HUES64 (cell line): ENCODE data around the gene VCAN.

ENCODE experiments used
- H3K27ac ChIP-seq: 2 replicates; pipeline ENCODE4 v1.7.0; 2013; ENCODE audit warnings: low read depth, low read length, inconsistent platforms
- H3K27me3 ChIP-seq: 2 replicates; pipeline ENCODE4 v1.6.1; 2013; ENCODE audit warnings: mild to moderate bottlenecking, low read length; ENCODE audit not compliant: insufficient read depth
- H3K36me3 ChIP-seq: 2 replicates; pipeline ENCODE4 v1.6.1; 2013; ENCODE audit warnings: mild to moderate bottlenecking, low read length; ENCODE audit not compliant: insufficient read depth
- H3K4me1 ChIP-seq: 2 replicates; pipeline ENCODE4 v1.6.1; 2013; ENCODE audit warnings: mild to moderate bottlenecking, low read length, moderate library complexity; ENCODE audit not compliant: insufficient read depth
- H3K4me3 ChIP-seq: 2 replicates; pipeline ENCODE4 v1.5.1; 2013; ENCODE audit warnings: mild to moderate bottlenecking, low read length, moderate library complexity
- H3K9ac ChIP-seq: 2 replicates; pipeline ENCODE4 v1.6.1; 2013; ENCODE audit warnings: mild to moderate bottlenecking, low read depth, low read length
- H3K9me3 ChIP-seq: 2 replicates; pipeline ENCODE4 v1.6.1; 2013; ENCODE audit warnings: low read depth, low read length; ENCODE audit not compliant: insufficient read depth
- WGBS: fragments of 150-250, 120-280 bp; methylation state at CpG from one replicate; pipeline ENCODE4 v1.1.7; 2013; ENCODE audit warnings: missing lambda C conversion rate; 5-methylcytosine and 5-hydroxymethylcytosine counted together

The VCAN gene

DNA sequence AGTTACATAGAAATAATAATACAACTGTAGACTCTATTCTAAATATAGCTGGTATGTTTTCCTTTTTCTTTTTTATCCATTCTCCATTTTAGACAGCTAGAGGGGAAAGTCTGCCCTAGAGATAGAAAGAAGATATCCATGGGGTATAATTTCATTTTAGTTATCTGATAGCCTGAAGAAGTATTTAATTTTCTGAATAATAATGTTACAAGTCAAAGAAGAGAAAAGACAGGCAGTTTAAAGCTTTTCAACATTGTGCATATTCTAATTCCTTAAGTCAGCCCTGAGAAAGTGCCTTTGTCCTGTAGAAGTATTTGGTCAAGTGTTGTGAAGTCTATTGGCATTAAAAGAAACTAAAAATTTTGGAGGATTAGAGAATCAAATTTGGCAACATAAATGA is 2.5 kb upstream of the VCAN start:
- Histone ChIP-seq H3K4me3 (no peak overlapping the region), H3K27me3 (0 out of 2 replicates have a peak, but pooled peaks cover 2% of the 10 kb centered on the region), H3K4me1 (peaks cover 61% of the 10 kb centered on the region), H3K27ac (no peak overlapping the region), H3K36me3 (no peaks in the 10 kb centered on the region), H3K9me3 (no peaks in the 10 kb centered on the region), H3K9ac (no peak overlapping the region)

DNA sequence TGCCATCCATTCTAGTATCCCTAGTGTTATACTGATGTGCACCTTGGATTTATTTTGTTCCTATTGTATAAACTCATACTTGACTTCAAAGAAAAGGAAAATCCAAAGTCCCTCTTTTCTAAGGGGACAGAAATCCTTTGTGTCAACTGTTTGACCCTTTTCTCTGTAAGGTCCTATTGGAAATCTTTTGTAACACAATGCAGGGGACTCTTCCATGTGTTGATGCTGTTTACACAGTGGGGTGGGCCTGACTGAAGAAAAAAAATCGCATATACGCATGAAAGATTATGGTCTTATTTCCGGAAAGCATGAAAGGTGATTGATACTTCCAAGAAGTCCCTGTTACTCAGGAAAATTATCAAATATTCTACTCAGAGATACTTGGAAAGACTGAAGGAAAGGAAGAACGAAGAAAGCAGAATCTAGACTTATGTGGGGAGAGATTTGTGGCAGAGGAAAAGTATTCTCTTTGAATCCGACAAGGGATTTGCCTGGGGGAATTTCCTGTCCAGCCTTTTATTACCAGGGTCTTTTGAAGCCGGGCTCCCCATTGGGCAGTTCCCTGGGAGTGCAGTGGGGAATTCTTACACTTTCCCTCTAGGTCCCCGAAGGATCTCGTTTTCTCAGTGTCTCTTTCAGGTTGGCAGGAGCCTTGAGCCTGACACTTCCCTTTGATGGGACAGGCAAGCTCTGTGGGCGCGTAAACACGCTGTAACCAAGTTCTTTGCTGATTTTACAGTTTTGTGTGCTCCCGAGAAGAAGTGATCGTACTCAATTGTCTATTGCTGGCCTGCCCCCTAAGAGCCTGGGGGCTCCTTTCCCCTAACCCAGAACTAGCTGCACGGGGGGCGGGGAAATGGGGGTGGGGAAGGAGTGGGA is 779 bp upstream of the VCAN start:
- H3K9ac ChIP-seq = peak overlapping the region; percentile 48
- no peaks in the 10 kb centered on the region for H3K36me3 ChIP-seq
- H3K4me3 ChIP-seq = peak overlapping the region; percentile 87
- no peaks in the 10 kb centered on the region for H3K9me3 ChIP-seq
- under 1% methylated on average over 15 of the region's 15 CpGs for WGBS
- peak overlapping the region; percentile 97 for H3K27ac ChIP-seq
- H3K4me1 ChIP-seq = peaks cover 62% of the 10 kb centered on the region
- H3K27me3 ChIP-seq = no peaks in the 10 kb centered on the region

DNA sequence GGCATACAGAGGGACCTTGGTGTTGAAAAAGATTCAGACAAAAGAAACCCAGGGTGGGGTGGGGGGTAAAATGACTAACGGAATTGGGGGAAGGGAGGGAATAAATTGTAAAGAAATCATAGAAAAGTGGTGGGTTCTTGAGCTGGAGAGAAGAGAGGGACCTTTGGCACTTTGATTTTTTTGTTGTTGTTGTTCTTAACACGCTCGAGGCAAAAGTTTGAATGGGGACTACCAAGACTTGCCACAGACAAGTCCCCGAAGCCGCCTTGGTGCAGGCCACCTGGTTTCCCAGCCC is 616 bp downstream of the VCAN start:
- no peaks in the 10 kb centered on the region for H3K27me3 ChIP-seq
- peak overlapping the region; percentile 91 for H3K9ac ChIP-seq

DNA sequence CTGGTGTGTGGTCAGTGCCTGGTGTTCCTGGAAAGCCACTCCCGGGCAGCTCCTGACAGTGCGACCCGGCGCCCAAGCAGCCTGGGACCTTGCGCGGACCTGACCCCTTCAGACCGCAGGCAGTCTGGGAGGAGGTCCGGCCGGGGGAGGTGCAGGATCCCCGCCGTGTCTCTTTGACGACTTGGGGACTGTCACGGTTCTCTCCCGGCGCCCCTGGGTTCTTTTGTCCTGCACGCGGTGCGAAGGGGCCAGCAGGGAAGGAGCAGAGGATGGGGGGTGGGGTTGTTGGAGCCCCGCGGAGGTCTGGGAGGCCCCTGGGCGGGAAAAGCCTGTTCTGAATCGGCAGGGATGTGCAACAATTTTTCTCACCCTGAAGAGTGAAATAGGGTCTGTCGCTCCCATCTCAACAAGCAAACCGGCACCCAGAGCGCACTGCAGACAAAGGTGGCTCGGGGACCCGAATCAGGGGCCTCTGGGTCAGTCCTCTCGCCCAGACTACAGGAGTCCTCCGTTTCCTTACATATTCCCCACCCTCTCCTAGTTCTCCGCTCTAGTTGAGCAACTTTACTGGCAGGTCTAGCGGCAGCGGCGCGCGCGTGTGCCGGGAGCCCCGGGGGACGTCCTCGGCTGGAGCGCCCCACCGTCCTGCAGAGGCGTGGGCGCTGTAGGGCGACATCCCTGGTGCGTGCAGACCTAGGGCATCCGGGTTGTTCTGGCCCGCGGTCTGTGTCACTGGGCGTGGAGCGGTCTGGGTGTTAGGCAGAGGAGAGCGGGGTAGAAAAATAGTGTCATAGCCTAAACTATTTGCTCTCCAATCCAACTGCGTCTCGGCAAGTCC is 1.2 kb downstream of the VCAN start:
- no peaks in the 10 kb centered on the region; the same call in 1 of the 2 replicates for H3K36me3 ChIP-seq
- peaks cover 62% of the 10 kb centered on the region for H3K4me1 ChIP-seq
- H3K9ac ChIP-seq = peak overlapping the region; percentile 91
- WGBS = under 1% methylated on average over 54 of the region's 54 CpGs
- H3K27me3 ChIP-seq = no peaks in the 10 kb centered on the region
- H3K9me3 ChIP-seq = no peaks in the 10 kb centered on the region
- peak overlapping the region; percentile 87 for H3K4me3 ChIP-seq
- H3K27ac ChIP-seq = peak overlapping the region; percentile 97

More for the DNA sequence above, 616 bp downstream of the VCAN start:
- no peaks in the 10 kb centered on the region for H3K9me3 ChIP-seq
- WGBS = under 1% methylated on average over 5 of the region's 5 CpGs
- H3K4me1 ChIP-seq = peaks cover 63% of the 10 kb centered on the region
- H3K36me3 ChIP-seq = no peaks in the 10 kb centered on the region; the same call in 1 of the 2 replicates
- peak overlapping the region; percentile 87 for H3K4me3 ChIP-seq
- peak overlapping the region; percentile 97 for H3K27ac ChIP-seq

DNA sequence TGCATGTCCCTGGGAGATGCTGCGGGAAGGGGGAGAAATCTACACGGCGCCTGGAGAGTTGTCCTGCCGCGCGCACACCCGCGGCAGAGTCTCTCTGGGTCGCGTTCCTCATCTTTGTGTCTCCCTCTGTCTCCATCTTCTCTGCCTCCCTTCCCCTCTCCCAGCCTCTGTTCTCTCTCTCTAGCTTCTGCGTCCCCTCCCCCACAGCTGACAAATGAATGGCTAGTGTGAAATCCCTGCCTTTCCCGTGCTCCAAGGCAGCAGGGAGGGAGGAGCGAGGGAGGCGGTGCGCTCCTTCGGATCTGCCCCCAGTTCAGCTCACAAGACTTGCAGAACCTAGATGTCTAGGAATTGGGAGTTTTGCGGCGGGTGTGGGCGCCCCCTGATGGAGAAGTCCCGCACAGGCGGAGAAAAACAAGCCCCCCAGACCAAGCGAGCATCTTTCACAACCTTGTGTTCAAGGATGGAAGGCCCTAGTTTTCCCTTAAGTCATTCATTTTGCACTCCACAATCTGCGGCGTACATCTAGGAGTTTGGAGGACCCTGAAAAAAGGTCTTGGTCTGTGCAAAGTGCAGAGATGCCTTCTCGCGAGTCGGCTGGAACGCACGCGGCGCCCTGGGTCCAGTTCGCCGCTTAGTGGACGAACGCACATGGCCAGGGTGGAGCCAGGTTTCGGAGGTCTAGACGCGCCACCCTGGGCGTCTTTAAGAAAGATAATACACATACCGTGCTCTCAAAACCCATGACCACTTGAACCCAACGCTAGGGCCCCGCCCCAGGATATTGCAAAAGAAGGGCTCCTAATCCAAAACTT is 2.0 kb downstream of the VCAN start:
- Histone ChIP-seq H3K9ac (peak overlapping the region; percentile 91), H3K4me1 (peaks cover 54% of the 10 kb centered on the region), H3K9me3 (no peaks in the 10 kb centered on the region), H3K27me3 (no peaks in the 10 kb centered on the region), H3K36me3 (peaks cover 5% of the 10 kb centered on the region; the same call in 1 of the 2 replicates), H3K4me3 (peak overlapping the region; percentile 87), H3K27ac (peak overlapping the region; percentile 97)
- WGBS = under 1% methylated on average over 42 of the region's 42 CpGs

DNA sequence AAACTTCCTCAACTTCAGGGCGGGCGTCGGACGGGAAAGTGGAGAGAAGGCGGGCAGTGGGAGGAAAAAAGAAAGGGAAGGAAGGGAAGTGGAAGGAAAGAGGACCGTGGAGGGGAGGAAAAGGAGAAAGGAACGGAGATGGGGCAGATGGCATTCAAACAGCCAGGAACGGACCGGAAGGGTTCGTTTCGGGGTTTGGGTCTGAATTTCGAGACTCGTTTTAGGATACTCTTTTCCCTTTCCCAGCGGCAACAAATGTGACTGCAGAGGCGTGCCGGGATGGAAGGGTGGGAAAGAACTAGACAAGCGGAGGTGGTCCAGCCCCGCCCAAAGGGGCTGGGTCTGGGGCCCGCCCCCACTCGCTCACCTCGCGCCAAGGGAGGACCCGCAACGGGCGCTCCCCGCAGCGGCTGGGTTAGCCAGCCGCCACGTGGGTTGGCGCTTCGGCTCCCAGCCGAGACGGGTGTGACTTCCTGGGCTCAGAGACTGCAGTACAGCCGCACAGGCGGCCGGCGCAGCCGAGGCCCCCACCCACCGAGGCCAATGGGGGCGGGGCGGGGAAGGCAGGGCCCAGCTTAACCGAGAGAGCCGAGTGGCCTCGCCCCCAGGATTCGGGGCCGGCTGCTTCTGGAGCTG is 2.7 kb downstream of the VCAN start:
- Histone ChIP-seq H3K4me3 (peak overlapping the region; percentile 87), H3K36me3 (peaks cover 12% of the 10 kb centered on the region), H3K9me3 (no peaks in the 10 kb centered on the region), H3K4me1 (peaks cover 47% of the 10 kb centered on the region), H3K27ac (peak overlapping the region; percentile 94), H3K27me3 (no peaks in the 10 kb centered on the region), H3K9ac (peak overlapping the region; percentile 71)
- under 1% methylated on average over 46 of the region's 46 CpGs for WGBS

DNA sequence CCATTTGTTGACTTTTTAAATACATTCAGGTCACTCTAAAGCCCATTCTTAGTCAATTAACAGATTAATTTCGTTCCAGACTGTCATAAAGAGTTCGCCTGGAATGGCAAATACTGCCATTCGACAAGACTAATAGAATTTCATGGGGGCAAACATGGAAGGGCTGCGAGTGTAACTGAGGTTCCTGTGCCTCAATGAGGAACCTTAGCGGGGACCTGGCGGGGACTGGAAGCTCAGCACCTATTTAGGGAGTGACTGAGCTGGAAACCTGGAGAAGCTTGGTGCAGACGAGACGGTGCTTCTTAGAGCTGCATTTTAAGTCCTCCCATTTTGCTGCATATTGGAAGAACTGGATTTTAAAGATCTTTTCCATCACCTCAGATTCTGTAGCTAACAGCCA is 3.4 kb downstream of the VCAN start:
- Histone ChIP-seq H3K27ac (peak overlapping the region; percentile 94), H3K36me3 (peaks cover 18% of the 10 kb centered on the region), H3K4me3 (peak overlapping the region; percentile 87), H3K27me3 (no peaks in the 10 kb centered on the region), H3K4me1 (peaks cover 47% of the 10 kb centered on the region), H3K9me3 (no peaks in the 10 kb centered on the region), H3K9ac (peak overlapping the region; percentile 71)
- WGBS = 4% methylated on average over 8 of the region's 8 CpGs

DNA sequence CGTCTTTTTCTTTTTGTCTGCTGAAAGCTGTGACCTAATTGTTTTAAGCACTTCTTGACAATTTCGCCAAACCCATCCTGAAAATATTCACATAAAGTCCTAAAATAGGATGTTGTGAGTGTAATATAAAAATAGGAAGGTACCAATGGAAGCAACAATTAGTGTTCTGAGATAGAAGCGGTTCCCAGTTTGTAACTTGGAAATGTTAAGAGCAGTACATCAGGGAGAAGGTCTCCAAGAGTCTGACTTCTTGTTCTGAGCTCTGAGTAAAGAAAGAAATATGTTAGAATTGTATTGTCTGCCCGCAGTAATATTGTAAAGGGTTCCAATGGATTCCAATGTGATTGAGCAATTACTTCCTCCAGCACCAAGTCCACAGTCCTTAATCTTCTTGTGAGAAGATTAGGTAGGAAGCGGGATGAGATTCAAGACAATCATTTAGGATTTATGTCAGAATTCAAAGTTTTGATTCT is 3.9 kb downstream of the VCAN start:
- peak overlapping the region; percentile 87 for H3K4me3 ChIP-seq
- H3K36me3 ChIP-seq = peaks cover 23% of the 10 kb centered on the region
- H3K9me3 ChIP-seq = no peaks in the 10 kb centered on the region
- H3K9ac ChIP-seq = peak overlapping the region; percentile 71
- WGBS = 6% methylated on average over 5 of the region's 5 CpGs
- peaks cover 45% of the 10 kb centered on the region for H3K4me1 ChIP-seq
- peak overlapping the region; percentile 94 for H3K27ac ChIP-seq
- no peaks in the 10 kb centered on the region for H3K27me3 ChIP-seq

DNA sequence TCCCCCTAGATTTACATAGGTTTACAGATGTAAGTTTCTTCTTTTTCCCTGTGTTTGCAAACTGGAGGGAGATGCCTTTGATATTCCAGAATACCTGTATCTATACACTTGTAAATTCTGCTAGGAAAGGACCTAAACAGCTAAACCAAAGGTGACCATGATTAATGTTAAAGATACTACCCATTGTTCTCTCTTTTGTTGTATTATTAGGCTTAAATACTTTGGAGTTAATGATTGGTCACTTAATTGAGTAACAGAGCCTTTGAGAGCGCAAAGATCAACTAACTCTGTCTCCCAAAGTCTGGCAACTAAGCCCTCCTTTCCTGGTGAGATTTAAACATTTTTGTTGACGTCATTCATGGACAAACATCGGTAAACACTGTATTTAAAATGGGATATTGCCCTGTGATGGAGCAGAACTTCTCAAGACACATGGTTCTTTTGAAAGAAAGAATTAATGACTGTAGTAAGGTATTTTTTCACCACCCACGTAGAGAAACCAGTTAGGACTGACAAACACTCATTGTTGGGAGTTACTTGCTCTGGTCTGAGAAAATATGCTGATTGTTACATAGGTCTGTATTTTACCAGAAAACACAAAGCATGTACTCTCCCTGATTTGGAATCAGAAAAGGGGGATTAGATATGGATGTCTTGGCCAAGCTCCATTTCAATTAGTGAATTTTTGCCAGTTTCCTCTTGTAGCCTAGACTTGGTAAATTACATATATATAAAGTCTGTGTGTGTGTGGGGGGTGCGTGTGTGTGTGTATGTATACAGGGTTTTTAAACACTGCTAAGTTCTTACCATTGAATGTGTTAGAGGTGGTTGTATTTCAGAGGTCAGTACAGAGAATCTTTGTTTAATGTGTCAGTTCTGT is 4.6 kb downstream of the VCAN start:
- peak overlapping the region; percentile 87 for H3K4me3 ChIP-seq
- H3K9me3 ChIP-seq = no peaks in the 10 kb centered on the region
- 19% methylated on average over 5 of the region's 5 CpGs for WGBS
- H3K27ac ChIP-seq = peak overlapping the region; percentile 94
- peaks cover 29% of the 10 kb centered on the region for H3K36me3 ChIP-seq
- peaks cover 41% of the 10 kb centered on the region for H3K4me1 ChIP-seq
- no peaks in the 10 kb centered on the region for H3K27me3 ChIP-seq
- peak overlapping the region; percentile 71 for H3K9ac ChIP-seq

DNA sequence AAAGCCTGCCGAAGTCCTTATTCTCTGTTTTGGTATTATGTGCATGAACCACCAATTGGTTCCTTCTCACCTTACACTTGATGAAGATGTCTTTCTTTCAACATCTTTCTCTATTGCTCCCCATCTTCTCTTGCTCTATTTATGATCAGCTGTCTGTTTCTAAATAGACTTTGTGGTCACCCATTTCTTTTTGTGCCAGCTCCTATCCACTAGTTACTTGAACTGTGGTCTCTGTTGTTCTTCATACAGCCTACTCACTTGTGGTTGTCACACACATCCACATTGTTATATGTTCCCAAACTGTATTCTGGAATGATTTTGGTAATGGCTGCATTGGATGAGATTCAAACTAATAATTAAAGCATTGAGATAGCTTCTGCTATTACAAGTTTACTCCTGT is 11.4 kb downstream of the VCAN start:
- Histone ChIP-seq H3K4me3 (no peak overlapping the region), H3K4me1 (peaks cover 28% of the 10 kb centered on the region), H3K9me3 (no peaks in the 10 kb centered on the region), H3K27ac (no peak overlapping the region), H3K36me3 (peaks cover 97% of the 10 kb centered on the region), H3K9ac (no peak overlapping the region), H3K27me3 (no peaks in the 10 kb centered on the region)
- 79% methylated on average over 1 of the region's 1 CpG for WGBS
